Endothelial cell of umbilical vein (primary cell): ENCODE results near the gene OVCH2. TPM values are rescaled to one million over a fixed set of nuclear protein-coding genes. Genes with fewer than 3 reads are reported as not detected.

Source experiments
- BruUV-seq: library from RNA; stranded (reverse); fragments of 400-500 nt; replicated peaks from 2 replicates; lab custom pipeline; 2021; lab: Mats Ljungman, UMichigan
- CTCF ChIA-PET: fragments of 300-600, 350-600 bp; sonication (Branson Sonifier 250); formaldehyde crosslinking; loops from one replicate; lab custom pipeline; 2021; ENCODE audit warnings: antibody characterized with exemption, inconsistent platforms; lab: Charles Lee
- POLR2A ChIA-PET: fragments of 300-600, 350-600 bp; sonication (Branson Sonifier 250); formaldehyde crosslinking; loops from one replicate; lab custom pipeline; 2021; ENCODE audit warnings: antibody characterized with exemption, inconsistent platforms; lab: Charles Lee
- DNase-seq: peaks from one replicate; pipeline ENCODE4 v3.0.0-alpha.2; 2011; ENCODE audit warnings: low read depth, low spot score
- FAIRE-seq: peaks from 2 replicates; lab custom pipeline; 2011; peaks lifted over from hg19 to GRCh38; lab: Jason Lieb, UNC
- H2AFZ ChIP-seq: 2 replicates; pipeline ENCODE4 v1.6.0; 2012; ENCODE audit warnings: low read depth, low read length, control low read depth, inconsistent platforms
- H3K27ac ChIP-seq: 2 replicates; pipeline ENCODE4 v1.5.1; 2011; ENCODE audit warnings: low read depth, mild to moderate bottlenecking, control low read depth, low read length, moderate library complexity; ENCODE audit not compliant: insufficient read depth
- H3K27me3 ChIP-seq, 2 experiments: 2 replicates each; pipeline versions ENCODE4 v1.6.0 to v1.6.1; 2011; ENCODE audit warnings: low read length in 2 of 2, mixed read lengths in 1 of 2; ENCODE audit not compliant: control insufficient read depth in 2 of 2, insufficient read depth in 2 of 2
- H3K36me3 ChIP-seq, 2 experiments: 2 replicates in 1 of 2; 3 replicates in 1 of 2; pipeline ENCODE4 v1.5.1; 2011; ENCODE audit warnings: low read length in 2 of 2, mild to moderate bottlenecking in 1 of 2, moderate library complexity in 1 of 2; ENCODE audit not compliant: control insufficient read depth in 2 of 2, insufficient read depth in 2 of 2; ENCODE audit errors: extremely low read depth in 1 of 2
- H3K4me1 ChIP-seq: 3 replicates; pipeline ENCODE4 v1.5.1; 2011; ENCODE audit warnings: mild to moderate bottlenecking, low read length; ENCODE audit not compliant: control insufficient read depth, insufficient read depth; ENCODE audit errors: extremely low read depth
- H3K4me2 ChIP-seq: 2 replicates; pipeline ENCODE4 v1.6.1; 2011; ENCODE audit warnings: low read length, control low read depth, mixed read lengths; ENCODE audit not compliant: insufficient read depth
- H3K4me3 ChIP-seq, 3 experiments: fragments of 200-600 bp in 1 of 3; sonication (generic), shearing (Covaris generic) in 1 of 3; replicated peaks in 1 of 3; 2 replicates each; pipeline ENCODE4 v1.5.1; 2011 to 2016; ENCODE audit warnings: control low read depth in 3 of 3, low read length in 3 of 3, mild to moderate bottlenecking in 2 of 3, inconsistent platforms in 1 of 3, low read depth in 1 of 3, moderate library complexity in 1 of 3; ENCODE audit not compliant: insufficient read depth in 1 of 3
- H3K79me2 ChIP-seq: 2 replicates; pipeline ENCODE4 v1.6.0; 2012; ENCODE audit warnings: low read length, inconsistent platforms; ENCODE audit not compliant: control insufficient read depth, insufficient read depth
- H3K9ac ChIP-seq: replicated peaks from 2 replicates; pipeline ENCODE3; 2011; ENCODE audit warnings: low read length, control low read depth; ENCODE audit not compliant: insufficient read depth; ENCODE audit errors: extremely low read depth
- H3K9me1 ChIP-seq: replicated peaks from 3 replicates; pipeline ENCODE4 v1.6.0; 2011; ENCODE audit warnings: mild to moderate bottlenecking, low read length; ENCODE audit not compliant: control insufficient read depth, insufficient read depth; ENCODE audit errors: extremely low read depth
- H3K9me3 ChIP-seq: replicated peaks from 2 replicates; pipeline ENCODE4 v1.5.1; 2012; ENCODE audit warnings: low read length, inconsistent platforms; ENCODE audit not compliant: control insufficient read depth, insufficient read depth
- H4K20me1 ChIP-seq: replicated peaks from 2 replicates; pipeline ENCODE3; 2011; ENCODE audit warnings: mild to moderate bottlenecking, low read length; ENCODE audit not compliant: control insufficient read depth, insufficient read depth; ENCODE audit errors: extremely low read depth
- FOS ChIP-seq: IDR thresholded peaks from 2 replicates; pipeline ENCODE4 v1.6.1; 2011; ENCODE audit warnings: mild to moderate bottlenecking, low read length, moderate library complexity, borderline replicate concordance; ENCODE audit not compliant: insufficient read depth
- POLR2AphosphoS5 ChIP-seq: IDR thresholded peaks from 2 replicates; pipeline ENCODE4 v1.6.1; 2012; ENCODE audit warnings: low read depth, mild to moderate bottlenecking, control low read depth, low read length, moderate library complexity; ENCODE audit not compliant: insufficient read depth
- dilution Hi-C: fragments of 300-500 bp; cut with MboI; formaldehyde crosslinking; loops from one replicate; pipeline ENCODE4 v1.15.0; 2019; ENCODE audit warnings: low sequenced_read_pairs; ENCODE audit not compliant: extremely low pct_ligation_motif_present
- intact Hi-C: fragments of 100-400 bp; cut with micrococcal nuclease; formaldehyde crosslinking; loops from one replicate; pipeline ENCODE4 v1.10.0; 2022
- polyA plus RNA-seq, 4 experiments: library from polyadenylated mRNA; depleted of rRNA in 3 of 4; stranded (reverse) in 3 of 4; unstranded in 1 of 4; fragments of >200 nt; gene quantifications; 2 replicates each; pipeline versions ENCODE4 v1.2.1 to v1.2.3, GENCODE V29; 2011 to 2012; ENCODE audit warnings: missing spikeins in 1 of 4
- total RNA-seq: library from RNA; stranded (reverse); gene quantifications from 2 replicates; pipeline ENCODE4 v1.2.3, GENCODE V29; 2021

The OVCH2 gene
- total and polyA plus RNA-seq, 2 donors (not counting 3 experiments of a cell fraction or from before 2014, with no cell fraction given) = not detected

DNA sequence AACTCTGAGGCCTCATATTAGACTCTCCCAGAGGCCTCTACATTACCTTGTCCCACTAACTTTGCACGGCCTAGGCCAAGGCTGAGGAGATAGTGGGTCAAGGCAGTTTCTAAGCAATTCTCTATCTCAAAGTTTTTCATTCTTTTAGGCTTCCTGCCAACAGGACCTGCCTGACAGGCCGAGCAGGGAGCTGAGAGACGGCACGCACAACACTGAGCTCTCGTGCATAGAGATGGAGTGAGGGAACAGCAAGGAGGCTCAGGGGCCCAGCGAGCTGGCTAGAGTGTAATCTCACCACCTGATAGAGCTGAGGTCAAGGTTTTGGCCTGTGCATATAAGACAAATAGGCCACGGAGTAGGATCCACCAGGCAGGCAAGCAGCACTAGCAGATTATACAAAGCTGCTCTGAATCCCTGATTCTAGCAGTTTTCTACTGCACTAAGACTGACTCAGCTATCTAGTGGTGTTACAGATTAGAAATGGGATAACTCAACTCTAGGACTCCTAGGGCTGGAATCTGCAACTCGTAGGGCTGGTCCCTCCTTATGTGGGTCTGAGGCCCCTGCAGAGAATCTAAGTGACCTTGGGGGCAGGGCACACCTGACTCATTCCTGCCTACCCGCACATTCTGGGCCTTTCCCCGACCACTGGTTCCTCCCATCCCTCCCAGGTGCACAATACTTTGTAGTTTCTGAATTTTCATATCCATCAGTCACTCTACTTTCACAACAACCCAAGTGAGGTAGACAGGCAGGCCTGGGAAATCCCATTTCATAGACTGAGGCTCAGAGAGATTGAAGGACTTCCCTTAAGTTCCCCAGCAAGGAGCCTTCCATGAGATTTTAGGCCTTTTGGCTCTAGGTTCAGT is 34.7 kb downstream of the OVCH2 start:
- no TSS peak for BruUV-seq
- POLR2A ChIA-PET = no interaction called here

DNA sequence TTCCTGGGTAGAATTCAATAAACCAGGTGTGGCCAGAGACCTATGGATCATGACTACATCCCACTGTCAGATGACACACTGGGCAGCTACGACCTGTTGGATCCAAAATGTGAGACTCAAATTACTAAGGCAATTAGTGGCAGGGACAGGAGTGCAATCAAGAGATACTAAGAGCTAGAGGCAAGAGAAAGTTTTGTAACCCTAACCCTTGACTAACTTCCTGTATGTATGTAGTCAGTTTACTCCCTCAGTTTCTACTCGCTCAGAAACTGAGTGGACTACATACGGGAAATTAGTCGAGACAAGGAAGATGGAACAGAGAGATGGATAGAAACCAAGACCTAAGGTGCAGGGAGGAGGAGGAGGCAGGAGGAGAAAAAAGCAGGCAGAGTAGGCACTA is 35.6 kb downstream of the OVCH2 start:
- Histone ChIP-seq H4K20me1 (no peaks in the 10 kb centered on the region), H3K4me3 (no peak overlapping the region), H3K9me1 (no peaks in the 10 kb centered on the region), H2AFZ (no peak overlapping the region), H3K9me3 (no peaks in the 10 kb centered on the region), H3K9ac (no peak overlapping the region), H3K4me1 (peaks cover 4% of the 10 kb centered on the region), H3K27me3 (peaks cover 0 to 4% of the 10 kb centered on the region in 2 experiments), H3K79me2 (no peaks in the 10 kb centered on the region), H3K36me3 (no peaks in the 10 kb centered on the region), H3K4me2 (no peak overlapping the region), H3K27ac (no peak overlapping the region)
- ChIA-PET POLR2A (no interaction called here), CTCF (interaction anchor here (1.3 to 9.7 kb wide), 6 partner anchors 12 to 429 kb away, joined by 3 to 225 read pairs (median 5); partner anchors contain the start of gene PPFIBP2)
- TF ChIP-seq POLR2AphosphoS5 (no peak), FOS (no peak)
- BruUV-seq = no TSS peak
- intact Hi-C loops = loop anchor here (5.0 kb wide), 1 partner anchor 317 kb away; the partner anchor contains the start of gene EIF3F
- DNase-seq = no peak
- no peak for FAIRE-seq
- dilution Hi-C loops = no loop called here

More for the DNA sequence above, 34.7 kb downstream of the OVCH2 start:
- Histone ChIP-seq H3K27me3 (peaks cover 0 to 4% of the 10 kb centered on the region in 2 experiments), H2AFZ (no peak overlapping the region), H3K4me1 (peaks cover 4% of the 10 kb centered on the region), H3K9ac (no peak overlapping the region), H3K36me3 (no peaks in the 10 kb centered on the region), H3K9me3 (no peaks in the 10 kb centered on the region), H4K20me1 (no peaks in the 10 kb centered on the region), H3K4me2 (no peak overlapping the region), H3K79me2 (no peaks in the 10 kb centered on the region), H3K9me1 (no peaks in the 10 kb centered on the region), H3K27ac (no peak overlapping the region), H3K4me3 (no peak overlapping the region)
- DNase-seq = no peak
- dilution Hi-C loops (no loop called here), intact Hi-C loops (loop anchor here (5.0 kb wide), 1 partner anchor 316 kb away; the partner anchor contains the start of gene EIF3F)
- TF ChIP-seq POLR2AphosphoS5 = no peak
- no peak for FAIRE-seq
- CTCF ChIA-PET = interaction anchor here (0.7 to 9.7 kb wide), 8 partner anchors 11 to 428 kb away, joined by 3 to 225 read pairs (median 5); partner anchors contain the start of gene PPFIBP2
